AG09319 (cell line): ENCODE measurements around the gene ALDH1A2.

ENCODE experiments used
- DNase-seq: peaks from one replicate; pipeline ENCODE4 v3.0.0-alpha.2; 2010; ENCODE audit warnings: low read depth; ENCODE audit errors: extremely low read depth
- CTCF ChIP-seq: IDR thresholded peaks from 2 replicates; pipeline ENCODE4 v1.5.1; 2011; ENCODE audit warnings: low read depth, mild to moderate bottlenecking, inconsistent platforms, low read length, moderate library complexity

ALDH1A2 gene

GRCh38 chr15:57994221-57995049 is 71.1 kb downstream of the ALDH1A2 start:
- no peak for TF ChIP-seq CTCF
- DNase-seq = no peak

- DNase-seq = no peak
- no peak for TF ChIP-seq CTCF
Observed at GRCh38 chr15:57993409-57994145, 71.9 kb downstream of the ALDH1A2 start.

GRCh38 chr15:57992761-57993355 is 72.7 kb downstream of the ALDH1A2 start:
- no peak for DNase-seq
- TF ChIP-seq CTCF = no peak

GRCh38 chr15:57973534-57973933 is 92.0 kb downstream of the ALDH1A2 start:
- no peak for TF ChIP-seq CTCF
- DNase-seq = no peak

- DNase-seq = no peak
- TF ChIP-seq CTCF = no peak
Observed at GRCh38 chr15:57972864-57973263, 92.6 kb downstream of the ALDH1A2 start.

- TF ChIP-seq CTCF = no peak
- DNase-seq = no peak
Observed at GRCh38 chr15:57969996-57970395, 95.5 kb downstream of the ALDH1A2 start.

GRCh38 chr15:57969355-57969754 is 96.2 kb downstream of the ALDH1A2 start:
- no peak for DNase-seq
- TF ChIP-seq CTCF = peak; percentile 5; the same call in 1 of the 2 replicates
